H1 (cell line): ENCODE measurements around the gene NAA20. TPM values are rescaled to one million over a fixed set of nuclear protein-coding genes. Genes with fewer than 3 reads are reported as not detected.

ENCODE experiments used
- CTCF ChIA-PET: fragments of 300-600 bp; sonication (Branson Sonifier 250); formaldehyde crosslinking; loops from one replicate; lab custom pipeline; 2021; ENCODE audit not compliant: partially characterized antibody; lab: Charles Lee
- POLR2A ChIA-PET: fragments of 300-600 bp; sonication (Branson Sonifier 250); formaldehyde crosslinking; loops from one replicate; lab custom pipeline; 2021; ENCODE audit warnings: inconsistent platforms; ENCODE audit not compliant: partially characterized antibody; lab: Charles Lee
- DNase-seq, 2 experiments: peaks; one replicate each; pipeline versions ENCODE4 v3.0.0 to v3.0.0-alpha.2; 2010 to 2022; ENCODE audit warnings: low spot score in 2 of 2, low read depth in 1 of 2, mixed read lengths in 1 of 2
- FAIRE-seq: peaks from 2 replicates; lab custom pipeline; 2011; peaks lifted over from hg19 to GRCh38; lab: Jason Lieb, UNC
- H2AFZ ChIP-seq: 2 replicates; pipeline ENCODE4 v1.8.1; 2012; ENCODE audit warnings: low read length, inconsistent platforms
- H2AK5ac ChIP-seq: 2 replicates; pipeline ENCODE4 v1.6.1; 2013; ENCODE audit warnings: low read depth, low read length
- H2BK120ac ChIP-seq: replicated peaks from 2 replicates; pipeline ENCODE3; 2013; ENCODE audit warnings: low read depth, low read length, inconsistent platforms
- H2BK12ac ChIP-seq: 2 replicates; pipeline ENCODE4 v1.6.1; 2013; ENCODE audit warnings: low read depth, low read length
- H2BK15ac ChIP-seq: 2 replicates; pipeline ENCODE4 v1.6.1; 2013; ENCODE audit warnings: low read length
- H2BK20ac ChIP-seq: 2 replicates; pipeline ENCODE4 v1.6.1; 2013; ENCODE audit warnings: low read length
- H2BK5ac ChIP-seq: 2 replicates; pipeline ENCODE4 v1.6.1; 2013; ENCODE audit warnings: low read depth, low read length
- H3K14ac ChIP-seq: 2 replicates; pipeline ENCODE4 v1.6.1; 2013; ENCODE audit warnings: inconsistent platforms; ENCODE audit not compliant: insufficient read length
- H3K18ac ChIP-seq: 2 replicates; pipeline ENCODE4 v1.6.1; 2013; ENCODE audit warnings: low read length; ENCODE audit errors: extremely low read depth
- H3K23ac ChIP-seq: 2 replicates; pipeline ENCODE4 v1.6.1; 2013; ENCODE audit warnings: inconsistent platforms; ENCODE audit not compliant: insufficient read length
- H3K23me2 ChIP-seq: 2 replicates; pipeline ENCODE4 v1.6.1; 2013; ENCODE audit warnings: low read depth, low read length
- H3K27ac ChIP-seq: 2 replicates; pipeline ENCODE4 v1.6.1; 2011; ENCODE audit warnings: low read depth, low read length, inconsistent platforms
- H3K27me3 ChIP-seq, 4 experiments: replicated peaks in 1 of 4; 1 replicate in 1 of 4; 2 replicates in 3 of 4; pipeline versions ENCODE4 v1.6.1 to v1.8.1; 2011 to 2013; ENCODE audit warnings: low read length in 3 of 4, mild to moderate bottlenecking in 3 of 4, inconsistent platforms in 2 of 4, mixed read lengths in 2 of 4, moderate library complexity in 1 of 4; ENCODE audit not compliant: control insufficient read depth in 3 of 4, insufficient read depth in 3 of 4; ENCODE audit errors: extremely low read depth in 1 of 4
- H3K36me3 ChIP-seq, 4 experiments: 2 replicates each; pipeline versions ENCODE4 v1.6.1 to v1.8.1; 2011 to 2013; ENCODE audit warnings: mild to moderate bottlenecking in 4 of 4, low read length in 3 of 4, moderate library complexity in 2 of 4, control low read depth in 1 of 4, inconsistent platforms in 1 of 4; ENCODE audit not compliant: insufficient read depth in 4 of 4, control insufficient read depth in 2 of 4
- H3K4ac ChIP-seq: replicated peaks from 2 replicates; pipeline ENCODE3; 2013; ENCODE audit warnings: low read length, low read depth, mixed read lengths, inconsistent platforms; ENCODE audit not compliant: insufficient read length
- H3K4me1 ChIP-seq, 4 experiments: replicated peaks in 1 of 4; 1 replicate in 1 of 4; 2 replicates in 3 of 4; pipeline versions ENCODE4 v1.6.1 to v1.8.1; 2011 to 2013; ENCODE audit warnings: low read length in 3 of 4, inconsistent platforms in 2 of 4, mixed read lengths in 1 of 4; ENCODE audit not compliant: insufficient read depth in 4 of 4, control insufficient read depth in 3 of 4
- H3K4me2 ChIP-seq, 2 experiments: 2 replicates each; pipeline versions ENCODE4 v1.6.1 to v1.8.1; 2011 to 2013; ENCODE audit warnings: low read depth in 2 of 2, low read length in 2 of 2, control low read depth in 1 of 2, inconsistent platforms in 1 of 2, mild to moderate bottlenecking in 1 of 2; ENCODE audit not compliant: insufficient read depth in 1 of 2
- H3K4me3 ChIP-seq, 4 experiments: fragments of 200-600, 300-600 bp in 1 of 4; sonication (generic), shearing (Covaris generic), sonication (Bioruptor Twin) in 1 of 4; 2 replicates each; pipeline versions ENCODE4 v1.5.1 to v1.8.1; 2011 to 2016; ENCODE audit warnings: low read length in 4 of 4, low read depth in 3 of 4, control low read depth in 2 of 4, inconsistent platforms in 2 of 4, mild to moderate bottlenecking in 2 of 4, mixed read lengths in 1 of 4, moderate library complexity in 1 of 4; ENCODE audit not compliant: insufficient read depth in 2 of 4; ENCODE audit errors: extremely low read depth in 1 of 4
- H3K56ac ChIP-seq: replicated peaks from 2 replicates; pipeline ENCODE3; 2013; ENCODE audit warnings: low read depth, mild to moderate bottlenecking, mixed read lengths, low read length, inconsistent platforms; ENCODE audit not compliant: insufficient read length
- H3K79me1 ChIP-seq: 2 replicates; pipeline ENCODE4 v1.6.1; 2013; ENCODE audit warnings: low read depth, low read length, control low read depth
- H3K79me2 ChIP-seq, 2 experiments: 2 replicates each; pipeline versions ENCODE4 v1.6.1 to v1.8.1; 2012 to 2013; ENCODE audit warnings: low read length in 2 of 2, mild to moderate bottlenecking in 2 of 2, inconsistent platforms in 1 of 2; ENCODE audit not compliant: insufficient read depth in 2 of 2, control insufficient read depth in 1 of 2
- H3K9ac ChIP-seq, 4 experiments: replicated peaks in 1 of 4; 1 replicate in 1 of 4; 2 replicates in 3 of 4; pipeline versions ENCODE4 v1.6.1 to v1.8.1; 2011 to 2013; ENCODE audit warnings: low read depth in 3 of 4, low read length in 3 of 4, control low read depth in 2 of 4, mild to moderate bottlenecking in 2 of 4, moderate library complexity in 2 of 4, inconsistent platforms in 1 of 4; ENCODE audit errors: extremely low read depth in 1 of 4
- H3K9me3 ChIP-seq, 2 experiments: 2 replicates each; pipeline versions ENCODE4 v1.6.1 to v1.8.1; 2012 to 2013; ENCODE audit warnings: mild to moderate bottlenecking in 2 of 2, moderate library complexity in 2 of 2, control low read depth in 1 of 2, inconsistent platforms in 1 of 2, low read depth in 1 of 2, low read length in 1 of 2, mixed read lengths in 1 of 2; ENCODE audit not compliant: insufficient read depth in 2 of 2
- H4K20me1 ChIP-seq, 2 experiments: replicated peaks in 1 of 2; 2 replicates each; pipeline versions ENCODE3 to v1.8.1; 2011 to 2013; ENCODE audit warnings: inconsistent platforms in 2 of 2, low read length in 2 of 2, mild to moderate bottlenecking in 1 of 2; ENCODE audit not compliant: insufficient read depth in 2 of 2, control insufficient read depth in 1 of 2
- H4K5ac ChIP-seq: 2 replicates; pipeline ENCODE4 v1.6.1; 2013; ENCODE audit warnings: low read length, low read depth, mixed read lengths, inconsistent platforms; ENCODE audit not compliant: insufficient read length
- H4K8ac ChIP-seq: 2 replicates; pipeline ENCODE4 v1.8.0; 2013; ENCODE audit warnings: mild to moderate bottlenecking, moderate library complexity, low read length, inconsistent platforms; ENCODE audit not compliant: insufficient read depth; ENCODE audit errors: extremely low read depth
- H4K91ac ChIP-seq: replicated peaks from 2 replicates; pipeline ENCODE3; 2013; ENCODE audit warnings: low read length, mixed read lengths, inconsistent platforms; ENCODE audit not compliant: insufficient read length
- CBX8 ChIP-seq: fragments of 300-800, 300-1000 bp; sonication (generic); IDR thresholded peaks from 2 replicates; pipeline ENCODE4 v1.7.1; 2016; ENCODE audit warnings: low read depth, low read length, borderline replicate concordance
- CTBP2 ChIP-seq: IDR thresholded peaks from 2 replicates; pipeline ENCODE4 v1.7.0; 2011; ENCODE audit warnings: borderline replicate concordance, mild to moderate bottlenecking, moderate library complexity, mixed read lengths, low read length; ENCODE audit not compliant: insufficient read depth, insufficient read length
- EZH2 ChIP-seq: fragments of 200-600 bp; sonication (generic); IDR thresholded peaks from 2 replicates; pipeline ENCODE4 v1.7.1; 2012; ENCODE audit warnings: low read depth, mild to moderate bottlenecking, moderate library complexity, low read length, inconsistent platforms; ENCODE audit not compliant: severe bottlenecking
- PHF8 ChIP-seq: fragments of 200-600 bp; sonication (generic); conservative IDR thresholded peaks from 2 replicates; pipeline ENCODE4 v1.7.1; 2012; ENCODE audit warnings: low read depth, mild to moderate bottlenecking, inconsistent platforms, low read length, moderate library complexity
- POLR2A ChIP-seq, 2 experiments: IDR thresholded peaks; 1 replicate in 1 of 2; 2 replicates in 1 of 2; pipeline ENCODE4 v1.6.1; 2011; ENCODE audit warnings: low read depth in 2 of 2, low read length in 2 of 2, mild to moderate bottlenecking in 2 of 2; ENCODE audit errors: control extremely low read depth in 1 of 2
- POLR2AphosphoS5 ChIP-seq: IDR thresholded peaks from 2 replicates; pipeline ENCODE4 v1.6.1; 2011; ENCODE audit warnings: low read depth, low read length
- RBBP5 ChIP-seq: IDR thresholded peaks from 2 replicates; pipeline ENCODE4 v1.7.1; 2012; ENCODE audit warnings: low read depth, mild to moderate bottlenecking, inconsistent platforms, low read length, moderate library complexity, borderline replicate concordance
- SIRT6 ChIP-seq: IDR thresholded peaks from one replicate; pipeline ENCODE4 v1.7.1; 2012; ENCODE audit warnings: low read length, inconsistent platforms
- SP4 ChIP-seq: IDR thresholded peaks from 2 replicates; pipeline ENCODE4 v1.6.1; 2012; ENCODE audit warnings: low read length, inconsistent platforms
- SRF ChIP-seq: IDR thresholded peaks from 2 replicates; pipeline ENCODE4 v1.6.1; 2011; ENCODE audit warnings: mild to moderate bottlenecking, low read depth, low read length, moderate library complexity
- TEAD4 ChIP-seq: IDR thresholded peaks from 2 replicates; pipeline ENCODE4 v1.6.1; 2012; ENCODE audit warnings: low read depth, low read length, inconsistent platforms, mixed read lengths
- YY1 ChIP-seq: IDR thresholded peaks from 2 replicates; pipeline ENCODE4 v1.6.1; 2011; ENCODE audit warnings: low read depth, mild to moderate bottlenecking, low read length
- WGBS, 2 experiments: shearing (Covaris generic) in 1 of 2; methylation state at CpG; one replicate each; pipeline versions ENCODE4 v1.1.6 to v1.1.7; 2013 to 2015; ENCODE audit warnings: low lambda C conversion rate in 2 of 2, mixed read lengths in 2 of 2, inconsistent platforms in 1 of 2, low coverage in 1 of 2, missing lambda C conversion rate in 1 of 2; ENCODE audit not compliant: insufficient replicate concordance in 2 of 2, insufficient coverage in 1 of 2, insufficient read length in 1 of 2; ENCODE audit errors: extremely low coverage in 1 of 2, missing lambda C conversion rate in 1 of 2; 5-methylcytosine and 5-hydroxymethylcytosine counted together
- polyA plus RNA-seq, 7 experiments: library from polyadenylated mRNA; depleted of rRNA in 3 of 7; stranded (reverse) in 5 of 7; unstranded in 2 of 7; fragments of >200 nt in 5 of 7; fragments of 200-250 nt in 2 of 7; gene quantifications; 1 replicate in 5 of 7; 2 replicates in 1 of 7; 4 replicates in 1 of 7; pipeline versions ENCODE4 v1.2.1 to v1.2.3, GENCODE V29; 2011 to 2013; ENCODE audit warnings: missing spikeins in 2 of 7, mixed read lengths in 2 of 7
- total RNA-seq: library from RNA; stranded (reverse); fragmentation: NEBNext Ultra II Directional; extraction: Animal tissue kit (Norgen Biotek cat#: 25700); gene quantifications from 2 replicates; pipeline ENCODE4 v1.2.1, GENCODE V29; 2021
- TF ChIP-seq, protein P1 (sequence below): IDR thresholded peaks from 2 replicates; pipeline ENCODE4 v1.6.1; 2011; ENCODE audit warnings: low read depth, mild to moderate bottlenecking, low read length; ENCODE audit not compliant: insufficient read depth

NAA20 gene
- total and polyA plus RNA-seq, 2 of the 8 experiments (the other 6 are each of a cell fraction or from before 2014, with no cell fraction given), result 21.9 to 41.1 TPM

DNA sequence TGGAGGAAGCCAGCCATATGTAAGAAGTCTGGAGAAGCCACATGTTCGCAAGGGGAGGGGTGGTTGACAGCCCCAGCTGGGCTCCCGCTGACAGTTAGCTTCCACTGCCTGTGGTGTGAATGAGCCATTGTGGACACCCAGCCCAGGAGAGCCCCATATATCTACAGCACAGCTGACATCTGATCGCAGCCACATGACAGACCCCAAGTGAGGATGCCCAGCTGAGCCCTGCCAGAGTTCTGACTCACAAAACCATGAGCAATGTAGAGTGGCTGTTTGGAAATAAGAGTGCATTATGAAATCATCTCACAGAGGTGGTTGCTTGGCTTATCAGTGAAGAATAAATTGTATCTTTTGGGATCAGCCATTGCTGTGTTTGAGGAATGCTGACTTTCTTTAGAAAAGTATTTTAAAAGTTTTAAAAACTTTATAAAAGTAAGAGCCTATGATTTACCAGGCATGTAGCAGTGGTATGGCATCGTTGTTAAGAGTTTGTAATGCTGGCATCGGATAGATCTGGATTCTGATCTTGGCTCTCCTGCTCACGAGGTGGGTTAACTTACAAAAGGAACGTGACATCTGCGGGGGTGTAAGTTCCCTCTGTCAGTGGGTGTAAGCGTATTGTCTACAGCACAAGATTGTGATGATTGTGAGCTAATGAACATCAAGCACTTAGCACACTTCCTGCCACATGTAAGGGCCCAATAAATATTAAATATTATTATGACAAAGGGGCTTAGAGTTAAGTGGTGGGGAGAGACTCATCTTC is 59.3 kb downstream of the NAA20 start:
- Histone ChIP-seq H3K79me2 (no peaks in the 10 kb centered on the region), H3K23ac (no peak overlapping the region), H3K4me1 (peaks cover 5 to 8% (median 5%) of the 10 kb centered on the region in 4 experiments; a peak in 4 of 7 replicates), H2AFZ (no peak overlapping the region), H3K27me3 (no peaks in the 10 kb centered on the region), H2BK15ac (peak overlapping the region; percentile 68; the same call in 1 of the 2 replicates), H3K79me1 (no peaks in the 10 kb centered on the region), H3K56ac (no peak overlapping the region), H2BK120ac (no peak overlapping the region), H3K9ac (no peak overlapping the region), H2BK5ac (no peak overlapping the region), H3K36me3 (no peaks in the 10 kb centered on the region), H3K14ac (no peak overlapping the region), H3K18ac (no peak overlapping the region), H2BK20ac (no peak overlapping the region), H4K5ac (no peak overlapping the region), H4K8ac (peak overlapping the region; percentile 57; the same call in 1 of the 2 replicates), H3K4me3 (no peak overlapping the region), H3K27ac (no peak overlapping the region), H3K23me2 (no peaks in the 10 kb centered on the region; the same call in 1 of the 2 replicates), H3K4me2 (no peak overlapping the region), H3K4ac (no peak overlapping the region), H2BK12ac (no peak overlapping the region), H2AK5ac (no peak overlapping the region), H4K20me1 (no peaks in the 10 kb centered on the region), H4K91ac (no peak overlapping the region), H3K9me3 (no peaks in the 10 kb centered on the region)
- WGBS, 2 experiments, result 91% methylated on average over 9 of the region's 9 CpGs; no CpG with 5 or more reads in 1 of the 2 experiments
- DNase-seq (no peak), FAIRE-seq (no peak)
- POLR2A ChIA-PET, result no interaction called here
- CTCF ChIA-PET, result interaction anchor here (0.7 to 1.4 kb wide), 2 partner anchors 161 to 422 kb away, joined by 3 to 5 read pairs; no protein-coding TSS in a partner anchor
- TF ChIP-seq CTBP2, result no peak
- no peak for TF ChIP-seq CBX8
- TF ChIP-seq POLR2A (IDR thresholded peaks at IDR 0.05; ENCODE audit: control extremely low read depth in 1 of 2, low read depth in 2 of 2, low read length in 2 of 2), result no peak
- TF ChIP-seq TEAD4, result no peak
- no peak for TF ChIP-seq SP4
- no peak for TF ChIP-seq EZH2
- no peak for TF ChIP-seq SIRT6
- no peak for TF ChIP-seq RBBP5
- no peak for TF ChIP-seq YY1
- no peak for TF ChIP-seq POLR2AphosphoS5
- no peak for TF ChIP-seq SRF
- TF ChIP-seq, protein P1, sequence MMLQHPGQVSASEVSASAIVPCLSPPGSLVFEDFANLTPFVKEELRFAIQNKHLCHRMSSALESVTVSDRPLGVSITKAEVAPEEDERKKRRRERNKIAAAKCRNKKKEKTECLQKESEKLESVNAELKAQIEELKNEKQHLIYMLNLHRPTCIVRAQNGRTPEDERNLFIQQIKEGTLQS, result no peak
- TF ChIP-seq PHF8, result no peak
